ENCODE results near the gene RUNX1.
A peak's percentile ranks its signal among the peaks of the same experiment; 100 is the strongest.

Gene RUNX1

DNA sequence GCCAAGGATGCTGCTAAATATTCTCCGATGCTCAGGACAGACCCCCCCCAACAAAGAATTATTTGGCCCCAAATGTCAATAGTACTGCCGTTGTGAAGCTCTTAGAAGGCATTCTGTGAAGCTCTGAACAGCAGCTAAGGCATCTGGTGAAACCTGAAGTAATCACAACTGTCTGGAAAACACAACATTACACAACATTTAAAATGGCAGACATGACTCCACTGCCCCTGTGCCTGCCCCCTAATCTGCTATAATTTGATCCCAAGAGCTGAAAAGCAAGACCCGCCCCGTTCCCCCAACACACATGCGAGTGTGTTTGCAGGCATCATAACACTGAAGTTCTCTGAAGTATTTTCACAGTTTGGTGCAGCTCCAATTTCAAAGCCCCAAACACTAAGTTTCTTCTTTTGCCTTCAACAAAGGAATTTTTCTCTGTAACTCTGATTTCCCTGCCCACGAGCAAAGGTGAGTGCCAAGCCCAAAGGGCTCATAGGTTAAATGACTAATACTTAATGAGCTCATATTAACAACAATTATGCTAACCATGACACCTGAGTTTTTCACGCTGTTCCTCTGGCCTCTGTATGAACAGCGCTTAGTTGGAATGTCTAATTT is 251.1 kb downstream of the RUNX1 start:
- no peak for DNase-seq

DNA sequence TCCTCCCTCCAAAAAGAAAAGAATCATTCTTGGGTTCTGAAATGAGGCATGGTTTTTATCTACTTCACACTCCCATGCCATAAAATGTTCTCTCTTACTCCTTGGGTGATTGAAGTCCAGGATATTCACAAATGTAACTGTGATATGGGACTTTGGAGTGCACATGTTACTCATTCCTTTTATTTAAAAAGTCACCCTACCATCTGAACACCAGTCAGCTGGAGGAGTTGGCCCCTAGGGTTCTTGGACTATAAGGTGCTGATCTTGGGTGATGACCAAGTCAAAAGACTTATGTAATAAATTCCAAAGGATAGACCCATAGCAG is 251.9 kb downstream of the RUNX1 start:
- DNase-seq: no peak

DNA sequence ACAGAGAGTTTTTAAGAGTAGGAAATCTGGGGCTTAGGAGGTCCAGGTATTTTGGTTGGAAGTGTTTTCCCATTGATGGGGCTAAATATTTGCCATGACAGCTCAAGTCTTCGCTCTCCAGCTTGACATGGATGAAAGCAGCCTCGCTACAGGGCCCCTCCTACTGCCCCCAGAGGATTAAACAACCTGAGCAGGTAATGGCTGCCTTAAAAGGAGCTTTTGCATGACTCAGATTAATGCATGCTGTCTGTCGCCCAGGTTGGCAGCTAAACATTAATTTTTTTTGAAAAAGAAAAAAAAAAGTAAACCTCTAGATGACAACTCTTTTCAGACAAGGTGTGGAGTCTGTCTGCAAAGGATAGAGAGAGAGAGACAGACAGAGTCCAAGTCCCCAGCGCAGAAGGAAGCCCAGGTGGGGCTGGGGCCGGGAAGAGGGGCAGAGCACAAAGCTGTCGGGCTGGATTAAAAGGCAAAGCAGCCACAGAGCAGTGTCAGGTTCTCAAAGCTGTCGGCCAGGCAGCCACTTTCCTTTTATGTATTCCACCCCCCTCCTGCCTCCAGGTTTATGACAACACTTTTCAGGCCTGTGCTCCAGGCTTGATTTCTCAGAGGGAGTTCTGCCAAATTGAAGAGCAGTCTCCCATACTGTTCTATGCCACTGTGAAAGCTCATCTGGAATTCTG is 252.4 kb downstream of the RUNX1 start:
- no peak for DNase-seq

DNA sequence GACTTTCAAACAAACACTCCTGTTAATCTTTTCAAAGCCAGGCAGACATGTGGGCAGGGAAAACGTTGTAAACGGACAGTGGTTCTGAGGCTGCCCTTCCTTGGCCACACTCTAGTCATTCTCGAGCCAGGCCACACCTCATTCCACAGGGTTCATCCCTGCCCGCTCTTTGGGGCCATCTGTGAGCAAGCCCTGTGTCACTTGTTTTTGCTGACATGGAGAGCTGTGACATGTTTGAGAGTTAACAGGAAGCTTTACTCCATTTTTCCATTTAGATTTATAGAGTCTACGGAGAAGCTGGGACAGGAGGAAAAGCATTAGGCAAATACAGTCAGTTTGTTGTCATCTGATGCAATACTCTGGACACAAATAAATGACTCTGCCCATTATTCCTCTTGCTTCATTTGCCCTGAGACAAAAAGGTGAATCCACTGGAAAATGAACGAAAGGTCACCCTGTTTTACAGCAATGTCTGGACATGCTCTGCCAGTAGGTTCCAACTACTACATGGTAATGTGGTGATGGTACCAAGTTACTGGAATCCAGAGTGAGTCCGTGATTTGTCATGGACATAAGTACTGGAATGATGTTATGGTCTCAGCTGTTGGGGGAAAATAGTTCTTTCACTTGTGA is 253.4 kb downstream of the RUNX1 start:
- peak; percentile 54 for DNase-seq

DNA sequence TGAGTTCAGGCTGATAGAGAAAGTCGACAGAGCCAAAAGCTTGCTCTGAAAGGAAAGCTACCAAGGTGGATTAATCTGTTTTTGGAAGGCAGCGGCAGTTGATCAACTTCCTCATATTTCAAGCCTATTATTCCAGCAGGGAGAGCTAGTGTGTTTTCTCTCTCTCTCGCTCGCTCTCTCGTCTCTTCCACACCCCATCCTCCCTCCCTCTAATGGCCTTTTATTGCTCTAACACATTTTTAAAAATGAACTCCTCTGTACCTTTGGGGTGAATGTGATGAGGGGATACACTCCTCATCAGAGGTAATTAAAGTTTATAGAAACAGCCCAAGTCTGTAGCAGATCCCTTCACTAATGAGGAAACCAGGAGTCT is 253.9 kb downstream of the RUNX1 start:
- DNase-seq: no peak

DNA sequence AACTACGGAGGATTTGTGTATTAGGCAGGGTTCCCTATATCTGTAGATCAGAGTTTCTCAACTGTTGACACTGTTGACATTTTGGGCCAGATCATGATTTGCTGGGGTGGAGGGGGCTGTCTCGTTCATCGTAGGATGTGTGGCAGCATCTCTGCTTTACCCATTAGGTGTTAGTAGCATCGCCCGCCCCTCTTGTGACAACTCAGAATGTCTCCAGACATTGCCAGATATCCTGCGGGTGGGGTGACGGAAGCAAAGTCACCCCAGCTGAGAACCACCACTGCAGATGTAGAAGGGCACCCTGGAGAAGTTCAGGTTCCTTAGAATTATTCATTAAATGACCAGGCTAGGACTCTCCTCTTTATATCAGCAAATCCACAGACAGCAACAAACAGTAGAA is 254.4 kb downstream of the RUNX1 start:
- no peak for DNase-seq

DNA sequence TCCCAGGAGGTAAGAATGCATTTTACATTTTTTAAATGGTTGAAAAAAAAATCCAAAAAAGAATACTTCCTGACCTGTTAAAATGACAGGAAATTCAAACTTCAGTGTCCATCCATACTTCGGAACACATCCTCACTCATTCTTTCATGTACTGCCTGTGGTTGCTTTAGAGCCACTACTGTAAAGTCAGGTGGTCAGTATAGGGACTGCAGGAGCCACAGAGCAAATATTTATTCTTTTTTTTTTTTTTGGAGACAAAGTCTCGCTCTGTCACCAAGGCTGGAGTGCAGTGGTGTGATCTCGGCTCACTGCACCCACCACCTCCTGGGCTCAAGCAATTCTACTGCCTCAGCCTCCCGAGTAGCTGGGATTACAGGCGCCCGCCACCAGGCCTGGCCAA is 255.6 kb downstream of the RUNX1 start:
- no peak for DNase-seq

DNA sequence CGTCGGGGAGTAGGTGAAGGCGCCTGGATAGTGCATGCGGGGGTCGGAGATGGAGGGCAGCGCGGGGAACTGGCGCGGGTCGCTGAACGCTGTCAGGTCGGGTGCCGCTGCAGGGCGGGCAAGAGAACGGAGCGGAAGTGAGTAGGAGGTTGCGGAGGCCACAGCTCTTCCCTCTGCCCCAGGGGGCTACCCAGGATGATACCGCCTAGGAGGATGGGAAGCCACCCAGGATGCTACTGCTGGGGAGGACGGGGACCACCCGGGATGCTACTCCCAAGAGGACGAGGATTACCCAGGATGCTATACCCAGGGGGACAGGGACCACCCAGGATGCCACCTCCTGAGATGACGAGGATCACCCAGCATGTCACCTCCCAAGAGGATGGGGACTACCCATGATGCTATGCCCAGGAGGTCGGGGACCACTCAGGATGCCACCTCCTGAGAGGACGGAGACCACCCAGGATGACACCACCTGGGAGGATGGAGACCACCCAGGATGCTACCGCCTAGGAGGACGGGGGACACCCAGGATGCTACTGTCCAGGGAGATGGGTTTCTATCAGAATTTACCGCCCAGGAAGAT is 256.5 kb downstream of the RUNX1 start:
- DNase-seq: no peak

DNA sequence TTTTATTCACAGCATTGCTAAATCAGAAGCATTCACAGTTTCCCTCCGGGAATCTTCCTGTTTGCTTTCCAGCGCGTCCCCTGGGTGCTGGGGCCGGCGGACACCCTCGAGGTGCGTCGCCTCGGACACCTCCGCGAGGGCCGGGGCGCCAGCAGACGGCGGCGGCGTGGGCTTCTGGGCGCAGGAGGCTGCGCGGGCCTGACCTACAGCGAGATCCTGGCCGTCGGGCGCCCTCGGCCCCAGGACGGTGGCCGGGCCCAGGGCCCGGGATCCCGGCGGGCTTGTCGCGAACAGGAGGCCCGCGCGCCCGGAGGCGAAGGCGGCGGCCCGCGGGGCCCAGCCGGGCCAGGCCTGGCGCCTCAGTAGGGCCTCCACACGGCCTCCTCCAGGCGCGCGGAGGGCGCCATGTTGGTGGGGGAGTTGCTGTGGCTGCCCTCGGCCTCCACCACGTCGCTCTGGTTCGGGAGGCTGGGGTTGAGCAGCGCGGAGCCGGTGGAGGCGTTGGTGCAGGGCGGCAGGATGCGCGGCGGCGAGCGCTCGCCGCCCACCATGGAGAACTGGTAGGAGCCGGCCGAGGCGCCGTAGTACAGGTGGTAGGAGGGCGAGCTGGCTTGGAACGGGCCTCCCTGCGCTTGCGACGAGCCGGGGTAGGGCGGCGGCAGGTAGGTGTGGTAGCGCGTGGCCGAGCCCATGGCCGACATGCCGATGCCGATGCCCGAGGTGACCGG is 257.2 kb downstream of the RUNX1 start:
- no peak for DNase-seq

DNA sequence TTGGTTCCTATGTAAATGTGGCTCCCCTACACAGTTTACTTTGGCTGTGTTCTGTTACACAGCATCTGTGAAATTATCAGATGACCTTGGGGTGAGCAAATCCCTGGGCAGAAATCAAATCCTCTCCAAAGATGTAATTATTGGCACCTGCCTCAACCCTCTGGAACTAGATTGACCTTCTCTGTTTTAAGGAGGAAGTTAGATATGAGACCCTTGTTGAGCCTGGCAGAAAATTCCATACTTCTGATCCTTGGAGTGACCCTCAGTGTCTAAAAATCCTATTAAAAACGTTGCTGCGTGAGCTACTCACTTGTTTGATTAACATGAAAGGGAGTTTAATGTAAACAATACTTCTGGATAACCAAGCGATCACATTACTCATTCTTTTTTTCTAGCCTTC is 258.3 kb downstream of the RUNX1 start:
- no peak for DNase-seq

DNA sequence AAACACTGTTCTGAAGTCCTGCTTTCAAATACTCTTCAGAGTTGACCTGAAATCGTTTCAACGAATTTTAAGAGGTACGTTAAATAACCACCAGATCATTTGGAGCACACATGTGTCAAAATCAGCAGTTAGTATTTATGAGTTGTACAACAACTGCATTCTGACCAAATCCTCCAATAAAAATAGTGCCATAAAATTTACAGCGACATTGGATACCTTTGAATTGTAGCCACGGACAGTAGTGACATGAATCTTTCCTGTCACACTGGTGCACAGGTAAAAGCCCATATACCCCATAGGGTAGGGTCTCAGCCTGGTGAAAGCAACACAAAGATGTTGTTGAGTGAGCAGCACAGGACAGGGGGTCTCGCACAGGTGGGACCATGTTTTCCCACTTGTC is 258.8 kb downstream of the RUNX1 start:
- no peak for DNase-seq

DNA sequence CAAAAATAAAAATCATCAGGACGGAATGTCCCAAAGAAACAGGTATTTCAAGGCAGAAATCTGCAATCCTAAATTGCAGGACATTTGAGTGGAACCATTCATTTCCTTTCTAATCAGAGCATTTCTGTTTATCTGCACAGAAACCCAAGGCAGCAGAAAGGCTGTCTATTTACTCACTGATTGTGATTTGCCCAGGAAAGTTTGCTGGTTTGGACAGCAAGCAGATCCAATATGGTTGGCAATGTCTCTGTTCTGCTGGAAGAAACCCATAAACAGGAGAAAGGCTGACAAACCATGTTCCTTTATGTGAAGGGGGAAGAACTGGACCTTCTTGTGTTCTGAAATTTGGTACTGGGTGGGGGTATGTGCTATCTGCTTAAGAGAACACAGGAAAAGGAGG is 260.2 kb downstream of the RUNX1 start:
- no peak for DNase-seq

DNA sequence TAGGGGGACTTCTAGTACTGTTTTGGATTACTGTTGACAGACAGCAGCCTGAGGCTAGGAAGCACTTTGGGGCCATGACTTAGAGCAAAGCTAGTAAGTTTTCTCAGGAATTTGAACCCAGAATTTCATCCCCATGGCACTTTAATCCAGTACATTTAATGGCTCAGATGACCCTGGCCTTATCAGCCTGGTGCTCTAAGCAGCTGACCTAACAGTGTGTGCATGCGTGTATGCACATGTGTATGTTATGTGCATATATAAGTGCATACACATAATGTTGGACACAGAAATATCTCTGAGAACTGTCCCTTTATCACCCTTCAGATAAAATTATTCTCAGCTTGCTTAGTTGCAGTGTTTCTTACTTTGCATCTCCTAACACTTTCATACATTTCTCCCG is 265.3 kb downstream of the RUNX1 start:
- no peak for DNase-seq

DNA sequence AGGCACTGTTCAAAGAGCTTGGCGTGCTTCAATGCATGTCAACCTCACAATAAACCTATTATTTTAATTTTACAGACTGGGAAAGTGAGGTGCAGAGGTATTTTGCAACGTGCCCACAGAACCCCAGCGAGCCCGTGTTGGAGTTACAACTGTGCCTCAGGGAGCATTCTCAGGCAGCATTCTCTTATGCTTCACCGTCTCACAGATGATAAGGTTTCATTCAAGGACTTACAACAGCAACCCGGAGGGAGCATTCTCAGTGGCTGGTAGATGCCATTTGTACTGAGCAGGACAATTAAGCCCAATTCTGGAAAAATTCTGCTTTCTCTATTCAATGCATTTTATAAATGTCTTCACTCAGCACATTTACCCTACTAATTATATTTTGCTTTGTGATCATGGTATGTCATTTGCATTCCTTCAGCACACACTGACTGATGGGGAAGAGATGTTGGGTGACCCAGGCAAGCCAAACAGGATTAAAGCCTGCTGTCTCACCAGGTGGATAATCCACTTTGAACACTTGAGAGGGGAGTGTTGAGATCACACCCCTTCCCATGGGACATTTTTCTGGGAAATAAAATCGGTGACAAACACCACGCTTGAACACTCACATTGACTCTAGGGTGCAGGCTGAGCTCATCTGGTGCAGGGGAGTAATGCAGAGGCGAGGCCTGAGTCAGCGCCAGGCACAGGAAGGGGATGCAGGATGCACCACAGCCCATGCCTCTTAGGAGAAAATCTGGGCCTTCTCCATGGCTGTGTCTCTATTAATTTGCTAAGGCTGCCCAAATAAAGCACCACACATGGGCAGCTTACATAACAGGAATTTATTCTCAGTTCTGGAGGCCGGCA is 266.4 kb downstream of the RUNX1 start:
- peak; percentile 40 for DNase-seq

DNA sequence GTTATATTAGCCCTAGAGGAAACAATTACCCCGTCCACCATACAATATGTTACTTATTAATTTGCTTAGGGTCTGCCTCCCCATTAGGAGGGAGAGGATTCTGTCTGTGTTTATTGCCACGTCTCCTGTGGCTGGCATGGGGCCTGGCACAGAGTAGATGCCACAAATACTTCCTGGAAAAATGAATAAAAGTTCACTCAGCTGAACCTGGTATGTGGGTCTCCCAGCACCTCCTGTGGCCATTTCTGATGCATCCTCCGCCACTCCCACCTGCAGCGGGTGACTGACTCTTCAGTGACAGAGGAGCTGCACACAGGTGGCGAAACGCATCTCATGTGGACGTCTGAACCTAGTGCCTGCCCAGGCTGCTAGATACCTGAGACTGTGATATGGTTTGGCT is 267.6 kb downstream of the RUNX1 start:
- no peak for DNase-seq

DNA sequence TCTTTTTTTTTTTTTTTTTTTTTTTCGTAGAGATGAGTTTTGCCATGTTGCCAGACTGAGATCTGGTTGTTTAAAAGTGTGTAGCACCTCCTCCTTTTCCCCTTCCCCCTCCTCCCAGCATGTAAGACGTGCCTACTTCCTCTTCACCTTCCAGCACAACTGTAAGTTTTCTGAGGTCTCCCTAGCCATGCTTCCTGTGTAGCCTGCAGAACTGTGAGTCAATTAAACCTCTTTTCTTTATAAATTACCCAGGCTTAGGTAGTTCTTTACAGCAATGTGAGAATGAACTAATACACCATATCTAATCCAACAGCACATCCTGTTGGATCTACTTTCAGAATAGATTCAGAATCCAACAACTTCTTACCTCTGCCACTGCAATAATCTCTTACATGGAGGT is 269.2 kb downstream of the RUNX1 start:
- no peak for DNase-seq

DNA sequence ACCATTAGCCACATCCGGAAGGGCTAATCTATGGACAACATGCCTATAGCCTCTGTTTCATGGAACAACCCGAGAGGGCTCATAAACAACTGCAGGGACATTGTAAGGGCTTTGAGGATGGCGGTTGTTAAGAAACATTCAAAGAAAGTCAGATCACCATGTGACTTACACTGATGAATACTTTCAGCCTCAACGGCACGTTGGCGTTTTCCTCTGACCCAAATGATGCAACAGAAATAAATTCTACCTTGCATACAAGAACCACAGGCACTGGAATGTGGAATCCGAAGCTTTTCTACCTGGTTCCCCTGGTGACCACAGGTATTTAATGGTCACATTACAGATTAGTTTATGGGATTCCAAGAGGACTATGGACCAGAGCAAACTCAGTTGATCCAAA is 273.3 kb downstream of the RUNX1 start:
- no peak for DNase-seq

DNA sequence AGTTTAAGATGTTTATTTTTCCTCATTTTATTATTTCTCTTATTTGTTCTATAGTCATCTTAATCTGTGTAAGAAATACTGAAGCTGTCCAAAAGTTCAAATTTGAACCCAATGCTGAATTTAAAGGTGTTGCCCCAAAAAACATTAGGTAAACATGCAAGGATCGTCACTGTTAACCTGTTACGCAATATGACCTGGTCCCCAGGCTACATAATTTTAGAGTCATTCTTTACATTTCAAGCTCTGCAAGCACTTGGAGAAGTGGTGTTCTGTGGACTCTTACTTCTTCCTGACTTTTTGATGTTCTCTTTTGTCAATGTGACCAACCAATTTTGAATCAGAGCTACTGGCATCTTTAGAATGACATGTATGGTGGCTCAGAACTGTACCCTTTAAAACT is 274.4 kb downstream of the RUNX1 start:
- DNase-seq: no peak

DNA sequence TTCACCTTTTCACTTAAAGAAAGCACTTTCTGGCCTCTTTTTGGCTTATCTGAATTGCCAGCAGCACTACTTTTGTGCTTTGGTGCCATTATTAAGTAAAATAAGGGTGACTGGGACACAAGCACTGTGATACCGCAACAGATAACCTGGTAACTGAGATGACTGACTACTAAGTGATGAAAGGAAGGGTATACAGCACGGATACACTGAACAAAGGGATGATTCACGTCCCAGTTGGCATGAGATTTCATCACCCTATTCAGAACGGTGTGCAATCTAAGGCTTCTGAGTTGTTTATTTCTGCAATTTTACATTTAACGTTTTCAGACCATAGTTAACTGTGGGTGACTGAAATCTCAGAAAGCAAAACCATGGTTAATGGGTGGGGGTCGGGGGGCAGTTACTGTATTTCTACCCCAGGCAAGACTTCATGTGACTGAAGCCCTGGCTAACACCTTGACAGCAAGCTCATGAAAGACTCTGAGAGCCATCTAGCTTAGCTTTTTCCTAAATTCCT is 277.5 kb downstream of the RUNX1 start:
- peak; percentile 73 for DNase-seq

DNA sequence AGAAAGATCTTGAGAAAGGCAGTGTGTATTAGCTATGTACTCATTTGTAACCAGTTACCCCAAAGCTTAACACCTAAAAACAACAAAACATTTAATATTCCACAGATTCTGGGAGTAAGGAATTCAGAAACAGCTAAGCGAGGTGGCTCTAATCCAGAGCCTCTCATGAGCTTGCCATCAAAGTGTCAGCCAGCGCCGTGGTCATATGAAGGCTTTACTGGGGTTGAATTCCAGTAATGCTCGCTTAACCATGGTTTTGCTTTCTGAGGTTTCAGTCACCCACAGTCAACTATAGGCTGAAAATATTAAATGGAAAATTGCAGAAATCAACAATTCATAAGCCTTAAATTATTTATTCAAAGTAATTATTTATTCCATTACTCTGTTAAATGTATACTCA is 278.5 kb downstream of the RUNX1 start:
- DNase-seq: peak; percentile 38

DNA sequence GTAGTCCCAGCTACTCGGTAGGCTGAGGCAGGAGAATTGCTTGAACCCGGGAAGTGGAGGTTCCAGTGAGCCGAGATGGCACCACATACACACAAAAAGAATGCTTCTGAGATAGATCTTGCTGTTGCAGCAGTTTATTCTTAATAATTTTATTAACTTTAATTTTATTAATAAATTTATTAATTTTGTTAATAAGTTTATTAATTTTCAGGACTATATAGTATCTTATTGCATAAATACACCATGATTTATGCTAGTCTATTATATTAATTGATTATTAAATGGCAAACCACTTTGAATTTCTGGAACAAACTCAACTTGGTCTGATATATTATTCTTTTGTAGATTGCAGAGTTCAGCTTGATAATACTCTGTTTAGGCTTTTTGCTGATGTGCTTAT is 280.8 kb downstream of the RUNX1 start:
- no peak for DNase-seq

DNA sequence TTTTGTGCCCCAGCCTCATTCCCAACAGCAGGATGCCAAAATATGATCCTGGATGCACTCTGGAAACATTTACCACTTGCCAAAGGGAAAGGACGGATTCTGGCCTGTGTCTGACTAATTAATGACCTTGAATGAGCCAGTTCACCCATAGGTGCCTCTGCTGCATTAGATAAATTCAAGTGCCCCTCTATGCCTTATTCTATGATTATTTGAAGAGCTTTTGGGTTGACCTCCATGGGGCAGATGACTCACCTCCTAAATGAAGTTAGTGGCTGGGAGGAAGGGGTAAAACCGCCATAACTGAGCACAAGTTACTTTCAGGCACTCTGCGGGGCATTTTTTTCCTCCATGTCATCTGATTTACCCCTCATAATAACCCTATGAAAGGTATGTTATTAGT is 282.2 kb downstream of the RUNX1 start:
- no peak for DNase-seq

DNA sequence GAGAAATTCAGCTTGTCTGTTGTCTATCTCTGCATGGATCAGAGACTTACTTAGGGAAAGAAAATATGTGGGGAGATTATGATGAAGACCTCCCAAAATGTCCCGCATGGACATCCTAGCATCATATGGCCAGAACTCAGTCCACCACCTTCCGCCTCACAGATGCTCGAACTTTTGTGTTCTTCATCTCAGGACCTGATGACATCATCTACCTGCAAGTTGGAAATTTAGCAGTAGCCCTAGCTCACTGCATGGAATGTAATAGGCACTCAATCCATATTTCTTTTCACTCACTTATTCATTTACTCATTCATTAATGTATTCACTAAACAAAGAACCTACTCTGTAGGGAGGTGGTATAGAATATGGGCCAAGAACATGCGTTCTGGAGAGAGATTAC is 283.5 kb downstream of the RUNX1 start:
- DNase-seq: no peak
